ENCODE data around the gene ITPA.

The ITPA gene

GRCh38 chr20:3244613-3245012 lies 35.3 kb downstream of the ITPA start:
- no peak for DNase-seq (ENCODE audit: low read depth in 2 of 2)

DNA sequence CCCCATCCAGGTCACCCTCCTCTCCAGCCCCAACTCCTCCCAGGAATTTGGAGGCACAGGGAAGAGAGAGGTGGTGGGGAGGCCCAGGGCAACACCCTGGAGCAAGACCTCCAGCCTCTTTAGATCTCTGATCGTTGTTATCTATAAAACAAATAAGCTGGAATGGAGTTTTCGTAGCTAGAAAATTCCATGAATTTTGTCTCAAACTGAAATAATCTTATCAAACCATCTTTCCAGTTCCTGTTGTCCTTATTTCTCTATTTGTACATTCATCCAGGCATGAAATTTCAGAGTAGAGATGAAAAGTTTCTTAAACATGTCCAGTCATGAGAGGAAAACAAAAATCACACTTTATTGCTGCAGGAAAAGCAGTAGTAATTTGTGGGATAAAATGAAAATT lies 35.9 kb downstream of the ITPA start:
- DNase-seq (ENCODE audit: low read depth in 2 of 2), result no peak

DNA sequence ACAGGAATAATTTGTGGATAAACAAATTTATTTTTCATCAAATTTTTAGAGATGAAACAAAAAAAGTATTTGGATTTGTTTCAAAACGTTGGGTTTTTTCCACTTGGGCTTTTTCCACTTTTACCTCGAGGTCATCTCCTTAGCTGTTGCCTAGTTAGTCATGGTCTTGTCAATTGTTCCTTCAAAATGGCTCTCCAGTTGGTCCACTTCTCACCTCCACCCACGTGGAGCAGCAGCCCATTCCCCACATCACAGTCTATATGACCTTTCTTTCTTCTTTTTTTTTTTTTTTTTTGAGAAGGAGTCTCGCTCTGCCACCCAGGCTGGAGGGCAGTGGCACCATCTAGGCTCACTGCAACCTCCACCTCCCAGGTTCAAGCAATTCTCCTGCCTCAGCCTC lies 36.4 kb downstream of the ITPA start:
- no peak for DNase-seq (ENCODE audit: low read depth in 2 of 2)

DNA sequence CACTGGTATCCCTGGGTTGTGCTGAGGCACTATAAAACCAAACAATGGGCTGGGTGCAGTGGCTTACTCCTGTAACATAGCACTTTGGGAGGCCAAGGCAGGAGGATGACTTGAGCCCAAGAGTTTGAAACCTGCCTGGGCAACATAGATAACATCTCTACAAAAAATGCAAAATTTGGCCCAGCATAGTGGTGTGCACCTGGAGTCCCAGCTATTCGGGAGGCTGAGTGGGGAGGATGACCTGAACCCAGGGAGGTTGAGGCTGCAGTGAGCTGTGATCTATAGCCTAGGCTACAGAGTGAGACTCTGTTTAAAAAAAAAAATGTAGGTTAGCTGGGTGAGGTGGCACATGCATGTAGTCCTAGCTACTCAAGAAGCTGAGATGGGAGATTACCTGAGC lies 37.4 kb downstream of the ITPA start:
- no peak for DNase-seq (ENCODE audit: low read depth in 2 of 2)

- DNase-seq (ENCODE audit: low read depth in 2 of 2), result no peak
Observed at GRCh38 chr20:3247638-3248037, 38.3 kb downstream of the ITPA start.

DNA sequence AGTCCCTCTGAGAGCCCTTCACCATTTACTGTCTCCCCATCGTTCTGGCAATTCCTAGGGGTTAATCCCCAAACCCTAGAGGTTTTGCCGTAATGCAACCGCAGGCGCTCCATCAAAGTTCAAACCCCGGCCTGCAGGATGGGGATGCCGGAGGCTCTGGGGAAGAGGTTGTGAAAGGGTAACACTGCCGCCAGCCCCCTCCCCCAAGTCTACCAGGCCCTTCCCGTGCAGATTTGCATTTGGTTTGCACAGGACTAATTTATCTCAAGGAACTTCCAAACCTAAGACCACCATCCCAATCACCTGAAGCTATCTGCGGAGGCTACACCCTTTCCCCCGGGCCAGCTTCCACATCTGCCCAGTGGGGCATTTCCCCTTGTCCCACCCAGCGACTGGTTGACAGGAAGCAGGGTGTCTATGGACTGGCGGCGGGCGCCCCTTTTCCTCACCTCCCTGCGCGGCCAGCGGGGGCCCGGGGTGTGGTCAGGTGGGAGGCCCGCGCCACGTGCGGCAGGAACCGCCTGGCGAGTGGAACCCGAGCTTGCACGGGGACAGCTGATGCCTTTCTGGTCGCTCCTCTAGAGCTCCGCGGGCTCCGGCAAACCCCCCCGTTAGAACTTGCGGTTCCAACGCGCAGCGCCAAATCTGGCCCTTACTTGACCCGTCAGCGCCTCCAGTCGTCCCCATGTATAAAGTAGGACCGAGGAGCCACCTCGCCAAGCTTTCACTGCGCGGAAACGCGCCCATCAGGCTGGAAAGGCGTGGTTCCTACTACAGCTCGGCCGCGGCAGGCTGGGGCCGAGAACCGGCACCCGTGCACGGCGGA lies 39.1 kb downstream of the ITPA start:
- no peak for DNase-seq (ENCODE audit: low read depth in 2 of 2)

DNA sequence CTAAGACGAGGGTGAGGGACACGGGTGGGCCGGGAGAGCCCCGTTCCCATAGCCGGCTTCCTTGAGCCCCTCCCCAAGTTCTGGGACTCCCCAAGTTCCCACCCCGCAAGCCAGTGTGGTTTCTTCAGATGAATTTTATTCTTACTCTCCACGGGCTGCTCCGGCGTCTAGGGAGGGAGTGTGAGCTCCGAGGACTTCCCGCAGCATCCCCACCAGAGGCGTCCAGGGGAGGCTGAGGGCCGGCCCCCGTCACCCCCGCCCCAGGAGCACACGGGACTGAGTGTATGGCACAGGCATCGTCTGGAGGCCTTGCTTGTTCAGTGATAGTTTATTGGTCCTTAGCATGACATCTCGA lies 39.7 kb downstream of the ITPA start:
- no peak for DNase-seq (ENCODE audit: low read depth in 2 of 2)

DNA sequence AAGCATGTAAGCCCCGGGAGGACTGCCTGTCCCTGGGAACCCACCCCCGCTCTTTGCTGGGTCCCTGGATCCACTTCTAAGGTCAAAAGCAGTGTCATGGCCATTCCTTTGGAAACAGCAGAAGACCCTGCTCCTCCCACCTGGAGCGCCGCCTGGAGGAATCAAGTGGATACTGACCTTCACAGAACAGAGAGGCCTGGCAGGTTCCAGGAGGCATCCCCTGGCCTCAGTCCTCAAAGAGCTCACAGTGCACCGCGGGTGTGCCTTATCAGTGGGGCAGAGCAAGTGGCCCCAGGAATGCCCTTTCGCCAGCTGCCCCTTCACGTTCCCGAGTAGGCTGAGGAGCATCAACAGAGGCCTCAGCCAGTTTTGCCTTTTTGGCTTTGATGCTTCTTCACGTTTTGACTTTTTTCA lies 40.8 kb downstream of the ITPA start:
- no peak for DNase-seq (ENCODE audit: low read depth in 2 of 2)

DNA sequence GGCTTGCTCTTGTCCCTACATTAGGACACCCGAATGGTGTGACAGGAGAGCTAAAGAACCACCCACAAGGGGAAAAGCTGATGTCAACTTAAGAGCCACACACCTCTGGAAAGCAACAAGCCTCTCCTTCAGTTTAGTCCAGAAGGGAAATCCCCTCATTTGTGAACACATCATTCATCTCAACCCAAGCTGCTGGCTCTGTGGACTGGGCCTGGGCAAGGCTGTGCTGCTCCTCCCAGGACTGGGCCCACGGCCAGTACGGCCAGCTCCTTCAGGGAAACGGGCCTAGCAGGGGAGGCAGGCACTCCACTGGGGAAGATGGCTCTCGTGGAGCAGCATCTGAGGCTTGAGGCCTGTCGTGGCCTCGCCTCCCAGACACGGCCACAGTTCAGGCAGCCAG lies 42.5 kb downstream of the ITPA start:
- no peak for DNase-seq (ENCODE audit: low read depth in 2 of 2)

DNA sequence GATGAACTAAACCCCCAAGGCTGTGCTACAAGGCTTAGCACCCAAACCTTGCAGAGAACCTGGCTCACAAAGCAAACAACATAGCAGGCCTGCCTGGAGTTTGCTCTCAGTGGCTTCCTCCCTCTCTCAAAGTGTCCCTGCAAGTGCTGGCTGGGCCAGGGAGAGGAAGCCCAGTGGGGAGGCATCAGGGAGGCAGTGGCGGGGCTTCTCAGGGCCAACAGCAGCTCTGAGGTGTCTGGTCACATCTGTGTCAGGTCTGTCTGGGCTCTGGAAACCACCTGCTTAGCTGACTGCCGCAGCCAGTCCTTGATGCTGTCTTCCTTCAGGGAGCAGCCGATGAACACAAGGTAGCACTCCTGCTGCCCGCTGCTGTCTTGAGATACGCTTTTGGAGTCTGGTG lies 46.4 kb downstream of the ITPA start:
- DNase-seq (ENCODE audit: low read depth in 2 of 2), result no peak

- no peak for DNase-seq (ENCODE audit: low read depth in 2 of 2)
Observed at GRCh38 chr20:3258429-3258828, 49.1 kb downstream of the ITPA start.

DNA sequence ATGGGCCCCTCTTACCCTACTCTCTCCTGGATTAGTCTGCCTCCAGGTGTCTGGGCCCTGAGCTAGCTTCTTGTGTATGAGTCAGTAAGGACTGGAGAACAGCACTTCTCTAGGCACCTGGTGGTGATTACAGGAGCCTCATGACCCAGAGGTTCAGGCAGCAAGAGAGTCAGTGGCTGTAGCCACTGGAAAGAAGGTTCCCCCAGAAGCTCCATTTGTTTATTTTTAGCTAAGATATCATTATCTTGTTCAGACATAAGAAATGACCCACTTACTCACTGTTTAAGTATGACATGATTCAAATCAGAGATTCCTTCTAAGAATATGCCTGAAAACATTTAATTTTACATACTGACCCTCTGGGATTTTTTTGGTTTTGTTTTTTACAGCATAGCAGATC lies 53.3 kb downstream of the ITPA start:
- no peak for DNase-seq (ENCODE audit: low read depth in 2 of 2)

GRCh38 chr20:3270051-3270450 lies 60.8 kb downstream of the ITPA start:
- DNase-seq (ENCODE audit: low read depth in 2 of 2), result no peak

DNA sequence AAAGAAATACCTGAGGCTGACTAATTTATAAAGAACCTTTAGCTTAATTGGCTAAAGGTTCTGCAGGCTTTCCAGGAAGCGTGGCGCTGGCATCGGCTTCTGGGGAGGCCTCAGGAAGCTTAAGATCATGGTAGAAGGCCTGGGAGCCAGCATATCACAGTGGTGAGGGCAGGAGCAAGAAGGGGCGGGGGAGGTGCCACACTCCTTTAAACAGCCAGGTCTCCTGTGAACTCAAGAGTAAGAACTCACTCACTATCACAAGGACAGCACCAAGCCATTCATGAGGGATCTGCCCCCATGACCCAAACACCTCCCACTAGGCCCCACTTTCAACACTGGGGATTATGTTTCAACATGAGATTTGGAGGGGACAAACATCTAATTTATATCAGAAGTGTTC lies 64.1 kb downstream of the ITPA start:
- no peak for DNase-seq (ENCODE audit: low read depth in 2 of 2)

All from activated CD4-positive, alpha-beta T cell treated with anti-CD3 and anti-CD28 coated beads for 24 hours (primary cell).